Loucy (cell line): ENCODE results near the gene MRTFA.

ENCODE experiments used
- CTCF ChIP-seq: fragments of 200-600 bp; sonication (generic); conservative IDR thresholded peaks from 2 replicates; pipeline ENCODE4 v1.5.1; 2014; ENCODE audit warnings: mild to moderate bottlenecking, antibody characterized with exemption, low read length
- EZH2phosphoT487 ChIP-seq: fragments of 200-600 bp; IDR thresholded peaks from 2 replicates; pipeline ENCODE4 v1.6.1; 2018; ENCODE audit warnings: antibody characterized with exemption, mild to moderate bottlenecking, moderate library complexity, borderline replicate concordance

DNA sequence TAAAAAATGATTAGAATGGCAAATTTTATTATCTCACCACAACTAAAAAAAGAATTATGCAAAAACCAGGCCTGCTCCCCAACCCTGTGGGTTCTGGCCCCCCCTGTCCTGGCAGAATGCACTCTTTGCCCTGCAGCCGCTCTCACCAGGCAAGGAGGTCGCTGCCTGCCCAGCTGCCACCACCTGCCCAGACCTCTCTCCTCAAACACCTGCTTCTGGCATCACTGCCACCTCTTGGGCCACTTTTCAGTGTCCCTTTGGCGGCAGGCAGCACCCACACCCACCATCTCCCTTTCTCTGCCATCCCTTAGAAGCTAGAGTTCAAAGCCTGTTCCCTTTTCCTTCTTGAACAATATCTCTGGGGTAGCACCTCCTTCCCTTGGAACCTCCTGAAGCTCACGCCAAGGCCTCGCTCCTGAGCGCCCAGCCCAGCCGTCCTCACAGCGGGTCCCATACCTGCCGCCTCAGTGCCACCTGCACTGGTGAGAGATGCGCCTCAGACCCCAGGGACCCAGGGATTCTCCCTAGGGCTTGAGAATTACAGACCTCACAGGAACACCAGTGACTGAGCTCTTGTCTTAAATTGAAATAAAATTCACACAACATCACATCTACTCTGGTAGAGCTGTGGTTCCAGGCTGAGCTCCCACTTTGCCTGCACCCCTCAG, 221.5 kb downstream of the MRTFA start:
- TF ChIP-seq CTCF (no peak), EZH2phosphoT487 (no peak)
